GM12891 (cell line): ENCODE results near the gene MRPS2.

Experiments
- PAX5 ChIP-seq: IDR thresholded peaks from 2 replicates; pipeline ENCODE4 v1.6.1; 2011; ENCODE audit warnings: low read length, moderate library complexity, mild to moderate bottlenecking; ENCODE audit not compliant: insufficient read depth, severe bottlenecking
- POLR2A ChIP-seq: IDR thresholded peaks from 2 replicates; pipeline ENCODE4 v1.6.1; 2011; ENCODE audit warnings: low read depth, low read length, control low read depth
- POLR2AphosphoS5 ChIP-seq: IDR thresholded peaks from 2 replicates; pipeline ENCODE4 v1.6.1; 2011; ENCODE audit warnings: low read depth, low read length, control low read depth

DNA sequence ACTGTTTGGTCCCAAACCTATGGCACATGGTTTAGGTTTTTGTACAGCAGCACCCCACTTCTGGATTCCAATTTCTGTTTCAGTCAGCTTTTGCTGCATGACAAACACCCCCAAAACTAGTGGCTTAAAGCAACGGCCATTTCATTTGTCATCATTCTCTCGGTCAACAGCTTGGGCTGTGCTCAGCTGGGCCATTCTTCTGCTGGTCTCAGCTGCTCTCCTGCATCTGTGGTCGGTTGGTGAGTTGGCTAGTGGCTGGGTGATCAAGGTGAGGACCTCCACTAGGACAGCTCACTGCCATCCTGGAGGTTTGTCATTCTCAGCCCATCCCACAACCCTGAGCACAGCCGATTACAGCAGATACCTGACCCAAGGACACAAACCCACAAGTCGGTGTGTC lies 45.7 kb upstream of the MRPS2 start:
- TF ChIP-seq POLR2A (no peak), PAX5 (no peak), POLR2AphosphoS5 (no peak)
